ENCODE measurements around the gene ERC1.
"Not testable (repeated sequence)": the region's sequence is repeated elsewhere in the genome, so short reads cannot be mapped to it uniquely, and the experiment has no call there.

Gene ERC1

GRCh38 chr12:1034751-1035457 lies 43.9 kb downstream of the ERC1 start:
- ATAC-seq: no peak
- H3K27ac Mint-ChIP-seq: no peak overlapping the region
- H3K36me3 Mint-ChIP-seq: peaks cover 19% of the 10 kb centered on the region
- H3K9me3 Mint-ChIP-seq: no peaks in the 10 kb centered on the region
- no peaks in the 10 kb centered on the region for H3K27me3 Mint-ChIP-seq
- H3K4me1 Mint-ChIP-seq: no peaks in the 10 kb centered on the region
- no peak overlapping the region for H3K4me3 Mint-ChIP-seq

- Mint-ChIP-seq H3K36me3 (peaks cover 14% of the 10 kb centered on the region), H3K4me1 (no peaks in the 10 kb centered on the region), H3K9me3 (no peaks in the 10 kb centered on the region), H3K27ac (no peak overlapping the region), H3K27me3 (no peaks in the 10 kb centered on the region), H3K4me3 (no peak overlapping the region)
- ATAC-seq: no peak
Observed at GRCh38 chr12:1041478-1041877, 50.5 kb downstream of the ERC1 start.

GRCh38 chr12:1044199-1044598 lies 53.2 kb downstream of the ERC1 start:
- H3K9me3 Mint-ChIP-seq: no peaks in the 10 kb centered on the region
- H3K27me3 Mint-ChIP-seq: no peaks in the 10 kb centered on the region

GRCh38 chr12:1044696-1045095 lies 53.7 kb downstream of the ERC1 start:
- H3K4me1 Mint-ChIP-seq: peaks cover 6% of the 10 kb centered on the region
- H3K4me3 Mint-ChIP-seq: no peak overlapping the region
- no peaks in the 10 kb centered on the region for H3K9me3 Mint-ChIP-seq
- no peak overlapping the region for H3K27ac Mint-ChIP-seq
- H3K27me3 Mint-ChIP-seq: no peaks in the 10 kb centered on the region
- H3K36me3 Mint-ChIP-seq: peaks cover 6% of the 10 kb centered on the region
- no peak for ATAC-seq

More at GRCh38 chr12:1044199-1044598, 53.2 kb downstream of the ERC1 start:
- Mint-ChIP-seq H3K4me3 (no peak overlapping the region), H3K36me3 (peaks cover 6% of the 10 kb centered on the region), H3K4me1 (peaks cover 6% of the 10 kb centered on the region), H3K27ac (no peak overlapping the region)
- ATAC-seq: no peak

GRCh38 chr12:1046727-1047126 lies 55.7 kb downstream of the ERC1 start:
- H3K27me3 Mint-ChIP-seq: no peaks in the 10 kb centered on the region
- H3K9me3 Mint-ChIP-seq: no peaks in the 10 kb centered on the region
- ATAC-seq: no peak
- no peak overlapping the region for H3K27ac Mint-ChIP-seq
- H3K4me1 Mint-ChIP-seq: peaks cover 6% of the 10 kb centered on the region
- peaks cover 11% of the 10 kb centered on the region for H3K36me3 Mint-ChIP-seq
- H3K4me3 Mint-ChIP-seq: no peak overlapping the region

GRCh38 chr12:1047898-1048660 lies 57.1 kb downstream of the ERC1 start:
- H3K9me3 Mint-ChIP-seq: no peaks in the 10 kb centered on the region
- no peak overlapping the region for H3K4me3 Mint-ChIP-seq
- ATAC-seq: no peak
- no peaks in the 10 kb centered on the region for H3K27me3 Mint-ChIP-seq
- H3K36me3 Mint-ChIP-seq: peaks cover 11% of the 10 kb centered on the region
- H3K4me1 Mint-ChIP-seq: peaks cover 6% of the 10 kb centered on the region
- H3K27ac Mint-ChIP-seq: no peak overlapping the region

GRCh38 chr12:1050059-1050707 lies 59.2 kb downstream of the ERC1 start:
- Mint-ChIP-seq H3K9me3 (no peaks in the 10 kb centered on the region), H3K4me3 (no peak overlapping the region), H3K27me3 (no peaks in the 10 kb centered on the region), H3K36me3 (peaks cover 5% of the 10 kb centered on the region), H3K27ac (peak overlapping the region; percentile 22), H3K4me1 (peaks cover 6% of the 10 kb centered on the region)
- ATAC-seq: no peak

- not testable (repeated sequence) for H3K9me3 Mint-ChIP-seq, H3K27ac Mint-ChIP-seq, H3K27me3 Mint-ChIP-seq, H3K4me3 Mint-ChIP-seq, H3K36me3 Mint-ChIP-seq, H3K4me1 Mint-ChIP-seq, ATAC-seq
Observed at GRCh38 chr12:1051672-1052071, 60.6 kb downstream of the ERC1 start.

- no peak overlapping the region for H3K4me3 Mint-ChIP-seq
- peaks cover 8% of the 10 kb centered on the region for H3K9me3 Mint-ChIP-seq
- H3K4me1 Mint-ChIP-seq: no peaks in the 10 kb centered on the region
- H3K27ac Mint-ChIP-seq: peak overlapping the region; percentile 11
- H3K27me3 Mint-ChIP-seq: no peaks in the 10 kb centered on the region
- no peak for ATAC-seq
- H3K36me3 Mint-ChIP-seq: peaks cover 15% of the 10 kb centered on the region
Observed at GRCh38 chr12:1053690-1054089, 62.7 kb downstream of the ERC1 start.

GRCh38 chr12:1054117-1054870 lies 63.3 kb downstream of the ERC1 start:
- Mint-ChIP-seq H3K27me3 (no peaks in the 10 kb centered on the region), H3K9me3 (peaks cover 13% of the 10 kb centered on the region), H3K36me3 (peaks cover 21% of the 10 kb centered on the region), H3K4me1 (no peaks in the 10 kb centered on the region), H3K27ac (no peak overlapping the region), H3K4me3 (no peak overlapping the region)
- ATAC-seq: no peak

- Mint-ChIP-seq H3K27ac (no peak overlapping the region), H3K4me1 (peaks cover 5% of the 10 kb centered on the region), H3K9me3 (peaks cover 22% of the 10 kb centered on the region), H3K27me3 (no peaks in the 10 kb centered on the region), H3K4me3 (no peak overlapping the region), H3K36me3 (peaks cover 30% of the 10 kb centered on the region)
- no peak for ATAC-seq
Observed at GRCh38 chr12:1056390-1056789, 65.4 kb downstream of the ERC1 start.

- Mint-ChIP-seq H3K4me3 (no peak overlapping the region), H3K4me1 (peaks cover 11% of the 10 kb centered on the region), H3K27ac (no peak overlapping the region), H3K36me3 (peaks cover 48% of the 10 kb centered on the region), H3K9me3 (peaks cover 31% of the 10 kb centered on the region), H3K27me3 (no peaks in the 10 kb centered on the region)
- no peak for ATAC-seq
Observed at GRCh38 chr12:1058423-1058822, 67.4 kb downstream of the ERC1 start.

GRCh38 chr12:1059162-1059561 lies 68.1 kb downstream of the ERC1 start:
- Mint-ChIP-seq H3K36me3 (peaks cover 56% of the 10 kb centered on the region), H3K4me1 (peaks cover 11% of the 10 kb centered on the region), H3K27me3 (no peaks in the 10 kb centered on the region), H3K27ac (no peak overlapping the region), H3K4me3 (no peak overlapping the region), H3K9me3 (peaks cover 36% of the 10 kb centered on the region)
- no peak for ATAC-seq

- H3K9me3 Mint-ChIP-seq: peaks cover 30% of the 10 kb centered on the region
- no peak overlapping the region for H3K27ac Mint-ChIP-seq
- no peak overlapping the region for H3K4me3 Mint-ChIP-seq
Observed at GRCh38 chr12:1063852-1064251, 72.8 kb downstream of the ERC1 start.

GRCh38 chr12:1064317-1064716 lies 73.3 kb downstream of the ERC1 start:
- Mint-ChIP-seq H3K9me3 (peaks cover 27% of the 10 kb centered on the region), H3K4me3 (no peak overlapping the region), H3K27ac (no peak overlapping the region), H3K27me3 (no peaks in the 10 kb centered on the region), H3K36me3 (peaks cover 56% of the 10 kb centered on the region), H3K4me1 (peaks cover 18% of the 10 kb centered on the region)
- no peak for ATAC-seq

More at GRCh38 chr12:1063852-1064251, 72.8 kb downstream of the ERC1 start:
- Mint-ChIP-seq H3K27me3 (no peaks in the 10 kb centered on the region), H3K36me3 (peaks cover 61% of the 10 kb centered on the region), H3K4me1 (peaks cover 13% of the 10 kb centered on the region)
- ATAC-seq: no peak
